Neuronal stem cell (in vitro differentiated cells): Measurements from ENCODE around the gene DNAJC18.
A peak's percentile ranks its signal among the peaks of the same experiment; 100 is the strongest.

ENCODE experiments used
- DNase-seq: peaks from one replicate; pipeline ENCODE4 v3.0.0-alpha.2; 2013; ENCODE audit warnings: low spot score
- H2AFZ ChIP-seq: one replicate; pipeline ENCODE4 v1.6.1; 2013; ENCODE audit warnings: mild to moderate bottlenecking, low read length, inconsistent platforms
- H2AK5ac ChIP-seq: 2 replicates; pipeline ENCODE4 v1.6.1; 2013; ENCODE audit warnings: low read depth, mild to moderate bottlenecking, inconsistent platforms, low read length, moderate library complexity, mixed read lengths
- H2BK120ac ChIP-seq: 2 replicates; pipeline ENCODE4 v1.6.1; 2013; ENCODE audit warnings: low read depth, mild to moderate bottlenecking, inconsistent platforms, low read length, moderate library complexity, mixed read lengths
- H2BK12ac ChIP-seq: one replicate; pipeline ENCODE4 v1.6.1; 2013; ENCODE audit warnings: low read length, inconsistent platforms
- H2BK15ac ChIP-seq: 2 replicates; pipeline ENCODE4 v1.6.1; 2013; ENCODE audit warnings: mild to moderate bottlenecking, low read length, inconsistent platforms, mixed read lengths
- H2BK5ac ChIP-seq: one replicate; pipeline ENCODE4 v1.6.1; 2013; ENCODE audit warnings: inconsistent platforms, mild to moderate bottlenecking, low read length, moderate library complexity
- H3K14ac ChIP-seq: one replicate; pipeline ENCODE4 v1.6.1; 2013; ENCODE audit warnings: low read length, inconsistent platforms
- H3K18ac ChIP-seq: 2 replicates; pipeline ENCODE4 v1.6.1; 2013; ENCODE audit warnings: low read length, inconsistent platforms
- H3K23ac ChIP-seq: 2 replicates; pipeline ENCODE4 v1.6.1; 2013; ENCODE audit warnings: low read depth, mild to moderate bottlenecking, mixed read lengths, low read length, inconsistent platforms; ENCODE audit not compliant: poor library complexity
- H3K27ac ChIP-seq: replicated peaks from 3 replicates; pipeline ENCODE4 v1.5.1; 2013; ENCODE audit warnings: low read length, inconsistent platforms
- H3K27me3 ChIP-seq, 3 experiments: 2 replicates each; pipeline ENCODE4 v1.6.1; 2013; ENCODE audit warnings: low read length in 3 of 3, mild to moderate bottlenecking in 2 of 3, inconsistent platforms in 1 of 3, low read depth in 1 of 3, mixed read lengths in 1 of 3, moderate library complexity in 1 of 3; ENCODE audit not compliant: control insufficient read depth in 3 of 3, insufficient read depth in 3 of 3
- H3K36me3 ChIP-seq, 2 donors: replicated peaks in 1 of 2; 2 replicates each; pipeline ENCODE4 v1.6.1; 2013; ENCODE audit warnings: low read length in 2 of 2; ENCODE audit not compliant: control insufficient read depth in 2 of 2, insufficient read depth in 2 of 2
- H3K4ac ChIP-seq: 2 replicates; pipeline ENCODE4 v1.6.1; 2013; ENCODE audit warnings: inconsistent platforms, mild to moderate bottlenecking, low read length, moderate library complexity
- H3K4me1 ChIP-seq, 2 donors: 1 replicate in 1 of 2; 2 replicates in 1 of 2; pipeline ENCODE4 v1.6.1; 2013; ENCODE audit warnings: low read length in 2 of 2, low read depth in 1 of 2; ENCODE audit not compliant: control insufficient read depth in 2 of 2, insufficient read depth in 1 of 2
- H3K4me2 ChIP-seq: one replicate; pipeline ENCODE4 v1.6.1; 2013; ENCODE audit warnings: mild to moderate bottlenecking, low read length, inconsistent platforms; ENCODE audit not compliant: insufficient read depth, poor library complexity, severe bottlenecking
- H3K4me3 ChIP-seq, 2 donors: 2 replicates each; pipeline ENCODE4 v1.5.1; 2013; ENCODE audit warnings: low read length in 2 of 2, mild to moderate bottlenecking in 2 of 2, inconsistent platforms in 1 of 2, moderate library complexity in 1 of 2
- H3K79me1 ChIP-seq: one replicate; pipeline ENCODE4 v1.6.1; 2013; ENCODE audit warnings: low read depth, mild to moderate bottlenecking, inconsistent platforms, low read length, moderate library complexity
- H3K9ac ChIP-seq: one replicate; pipeline ENCODE4 v1.6.1; 2013; ENCODE audit warnings: mild to moderate bottlenecking, low read depth, low read length, inconsistent platforms; ENCODE audit not compliant: poor library complexity
- H3K9me3 ChIP-seq, 2 donors: replicated peaks in 1 of 2; 2 replicates each; pipeline versions ENCODE3 to v1.6.1; 2013; ENCODE audit warnings: low read length in 2 of 2, mild to moderate bottlenecking in 2 of 2, inconsistent platforms in 1 of 2, low read depth in 1 of 2, mixed read lengths in 1 of 2, moderate library complexity in 1 of 2; ENCODE audit not compliant: control insufficient read depth in 2 of 2, insufficient read depth in 1 of 2
- H4K8ac ChIP-seq: one replicate; pipeline ENCODE4 v1.6.1; 2013; ENCODE audit warnings: low read depth, mild to moderate bottlenecking, inconsistent platforms, low read length, moderate library complexity
- H4K91ac ChIP-seq: one replicate; pipeline ENCODE4 v1.6.1; 2013; ENCODE audit warnings: low read length, low read depth, mild to moderate bottlenecking, inconsistent platforms; ENCODE audit not compliant: poor library complexity
- WGBS, 2 donors: extraction: QIAGEN DNeasy Blood & Tissue Kit; methylation state at CpG; one replicate each; pipeline ENCODE4 v1.1.7; 2013; ENCODE audit warnings: missing lambda C conversion rate in 2 of 2, mixed read lengths in 1 of 2; ENCODE audit not compliant: insufficient read length in 2 of 2, insufficient replicate concordance in 1 of 2; ENCODE audit errors: extremely low coverage in 2 of 2; 5-methylcytosine and 5-hydroxymethylcytosine counted together

Gene DNAJC18

GRCh38 chr5:139396691-139397090, 42.6 kb downstream of the DNAJC18 start:
- no peak for DNase-seq
- H4K8ac ChIP-seq: no peak overlapping the region

GRCh38 chr5:139395844-139396640, 43.3 kb downstream of the DNAJC18 start:
- no peak overlapping the region for H3K27ac ChIP-seq
- H3K36me3 ChIP-seq: peaks cover 0 to 9% of the 10 kb centered on the region in 2 donors
- H2BK15ac ChIP-seq: no peak overlapping the region
- H2BK5ac ChIP-seq: peak overlapping the region; percentile 10
- no peak overlapping the region for H2BK120ac ChIP-seq
- no peak overlapping the region for H3K4ac ChIP-seq
- H3K79me1 ChIP-seq: peaks cover 2% of the 10 kb centered on the region
- H3K4me2 ChIP-seq: no peak overlapping the region
- no peak overlapping the region for H3K14ac ChIP-seq
- peak overlapping the region; percentile 30 for H3K9ac ChIP-seq
- no peak overlapping the region for H2BK12ac ChIP-seq
- H3K9me3 ChIP-seq: peaks cover 0 to 17% of the 10 kb centered on the region in 2 donors
- DNase-seq: no peak
- no CpG with 5 or more reads among the region's 8 CpGs for WGBS, 2 donors
- H3K18ac ChIP-seq: no peak overlapping the region
- H3K4me3 ChIP-seq: peak overlapping the region in 1 of 2 donors; percentile 3
- no peak overlapping the region for H4K91ac ChIP-seq
- H3K23ac ChIP-seq: no peak overlapping the region
- H2AK5ac ChIP-seq: no peak overlapping the region
- H3K27me3 ChIP-seq: peaks cover 25 to 48% (median 46%) of the 10 kb centered on the region in 3 experiments
- H4K8ac ChIP-seq: no peak overlapping the region
- no peak overlapping the region for H2AFZ ChIP-seq
- H3K4me1 ChIP-seq: peaks cover 0 to 6% of the 10 kb centered on the region in 2 donors

More at GRCh38 chr5:139396691-139397090, 42.6 kb downstream of the DNAJC18 start:
- Histone ChIP-seq H2BK120ac (no peak overlapping the region), H2BK15ac (no peak overlapping the region), H3K9me3 (peaks cover 0 to 17% of the 10 kb centered on the region in 2 donors), H3K9ac (no peak overlapping the region), H3K18ac (no peak overlapping the region), H3K27me3 (peaks cover 25 to 42% (median 42%) of the 10 kb centered on the region in 3 experiments), H4K91ac (no peak overlapping the region), H3K36me3 (peaks cover 3 to 15% of the 10 kb centered on the region in 2 donors), H2AK5ac (no peak overlapping the region), H3K14ac (no peak overlapping the region), H3K27ac (no peak overlapping the region), H3K4me3 (no peak overlapping the region), H2BK5ac (no peak overlapping the region), H3K23ac (no peak overlapping the region), H3K4me2 (no peak overlapping the region), H2BK12ac (no peak overlapping the region), H3K79me1 (peaks cover 2% of the 10 kb centered on the region), H3K4me1 (peaks cover 0 to 2% of the 10 kb centered on the region in 2 donors), H2AFZ (no peak overlapping the region), H3K4ac (no peak overlapping the region)
- WGBS, 2 donors: no CpG with 5 or more reads among the region's 8 CpGs

- Histone ChIP-seq H2BK15ac (peak within 1 kb of the TSS; percentile 81), H2AFZ (peak within 1 kb of the TSS; percentile 87), H3K9me3 (peaks cover 0 to 17% of the 10 kb centered on the region in 2 donors), H3K14ac (peak within 1 kb of the TSS; percentile 71), H3K27ac (no peak within 1 kb of the TSS), H2BK120ac (peak within 1 kb of the TSS; percentile 39), H3K27me3 (peaks cover 25 to 52% (median 46%) of the 10 kb centered on the region in 3 experiments), H3K4me1 (peaks cover 0 to 6% of the 10 kb centered on the region in 2 donors), H3K4me3 (peak within 1 kb of the TSS; percentile 6 to 76), H4K8ac (peak within 1 kb of the TSS; percentile 48), H4K91ac (no peak within 1 kb of the TSS), H2AK5ac (peak within 1 kb of the TSS; percentile 91), H3K23ac (peak within 1 kb of the TSS; percentile 76), H2BK12ac (peak within 1 kb of the TSS; percentile 6), H3K79me1 (peaks cover 2% of the 10 kb centered on the region), H3K9ac (peak within 1 kb of the TSS; percentile 80), H2BK5ac (peak within 1 kb of the TSS; percentile 10), H3K18ac (peak within 1 kb of the TSS; percentile 95), H3K4ac (peak within 1 kb of the TSS; percentile 66), H3K4me2 (peak within 1 kb of the TSS; percentile 77), H3K36me3 (peaks cover 0 to 6% of the 10 kb centered on the region in 2 donors)
- no peak for DNase-seq
- WGBS, 2 donors: no CpG with 5 or more reads among the region's 76 CpGs
Measured at GRCh38 chr5:139394654-139395566, 44.4 kb downstream of the DNAJC18 start, which contains the start of gene PROB1. PROB1 (minus strand) TSS chr5:139395104; CDS start chr5:139395081, 23 bp downstream.
